ENCODE measurements around the gene NRXN3. TPM values are rescaled to one million over a fixed set of nuclear protein-coding genes. Genes with fewer than 3 reads are reported as not detected.

The NRXN3 gene
- total and polyA plus RNA-seq, 11 donors: 0.19 to 2.2 (median 1.1) TPM

DNA sequence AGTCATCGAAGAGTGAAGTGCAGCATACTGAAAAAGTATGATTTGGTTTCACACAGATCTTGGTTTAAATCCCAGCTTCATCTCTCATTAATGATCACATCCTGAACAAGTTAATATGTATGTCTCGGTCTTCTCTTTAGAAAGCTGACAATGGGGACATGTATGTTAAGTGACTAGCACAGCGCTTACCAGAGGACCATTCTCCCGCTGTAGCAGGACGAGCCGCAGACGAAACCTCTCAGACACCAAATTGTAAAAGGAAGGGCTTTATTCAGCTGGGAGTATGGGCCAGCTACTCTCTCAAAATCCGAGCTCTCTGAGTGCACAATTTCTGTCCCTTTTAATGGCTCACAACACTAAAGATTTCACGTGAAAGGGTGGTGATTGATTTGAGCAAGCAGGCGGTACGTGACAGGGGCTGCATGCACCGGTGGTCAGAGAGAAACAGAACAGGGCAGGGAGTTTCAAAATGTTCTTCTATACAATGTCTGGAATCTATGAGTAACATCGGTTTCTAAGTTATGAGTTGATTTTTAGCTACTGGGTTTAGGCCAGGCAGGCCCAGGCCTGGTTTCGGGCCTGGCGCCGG is 1358.7 kb downstream of the NRXN3 start:
- WGBS, 4 donors: 74 to 84% (median 76%) methylated on average over 16 of the region's 16 CpGs
- no peak overlapping the region for H3K27ac ChIP-seq

DNA sequence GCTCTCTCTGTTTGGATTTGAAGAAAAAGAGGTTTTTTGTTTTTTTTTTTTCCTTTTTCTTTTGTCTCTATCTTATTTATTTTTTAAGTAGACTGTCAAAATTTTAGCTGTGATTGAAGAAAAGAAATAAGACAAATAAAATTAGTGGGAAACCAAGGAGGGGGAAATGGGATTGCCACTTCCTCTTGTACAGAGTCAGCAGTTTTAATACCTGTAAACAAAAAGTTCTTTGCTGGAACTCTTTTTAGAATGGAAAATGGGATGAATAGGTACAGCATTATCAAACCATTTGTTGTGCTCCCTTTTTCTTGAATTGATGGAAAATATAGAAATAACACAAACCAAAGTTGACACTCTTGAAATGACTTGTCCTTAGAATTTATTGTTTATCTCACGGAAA is 1360.4 kb downstream of the NRXN3 start:
- no peak for ATAC-seq
- no peaks in the 10 kb centered on the region for H3K4me1 ChIP-seq
- H3K36me3 ChIP-seq: no peaks in the 10 kb centered on the region
- TF ChIP-seq, protein P1, sequence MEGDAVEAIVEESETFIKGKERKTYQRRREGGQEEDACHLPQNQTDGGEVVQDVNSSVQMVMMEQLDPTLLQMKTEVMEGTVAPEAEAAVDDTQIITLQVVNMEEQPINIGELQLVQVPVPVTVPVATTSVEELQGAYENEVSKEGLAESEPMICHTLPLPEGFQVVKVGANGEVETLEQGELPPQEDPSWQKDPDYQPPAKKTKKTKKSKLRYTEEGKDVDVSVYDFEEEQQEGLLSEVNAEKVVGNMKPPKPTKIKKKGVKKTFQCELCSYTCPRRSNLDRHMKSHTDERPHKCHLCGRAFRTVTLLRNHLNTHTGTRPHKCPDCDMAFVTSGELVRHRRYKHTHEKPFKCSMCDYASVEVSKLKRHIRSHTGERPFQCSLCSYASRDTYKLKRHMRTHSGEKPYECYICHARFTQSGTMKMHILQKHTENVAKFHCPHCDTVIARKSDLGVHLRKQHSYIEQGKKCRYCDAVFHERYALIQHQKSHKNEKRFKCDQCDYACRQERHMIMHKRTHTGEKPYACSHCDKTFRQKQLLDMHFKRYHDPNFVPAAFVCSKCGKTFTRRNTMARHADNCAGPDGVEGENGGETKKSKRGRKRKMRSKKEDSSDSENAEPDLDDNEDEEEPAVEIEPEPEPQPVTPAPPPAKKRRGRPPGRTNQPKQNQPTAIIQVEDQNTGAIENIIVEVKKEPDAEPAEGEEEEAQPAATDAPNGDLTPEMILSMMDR (IDR thresholded peaks at IDR 0.05): no peak
- TF ChIP-seq POLR2A (IDR thresholded peaks at IDR 0.05): no peak
- no peak overlapping the region for H3K27ac ChIP-seq
- no peak for DNase-seq
- WGBS, 4 donors: 88 to 97% (median 94%) methylated on average over 1 of the region's 1 CpG
- H3K27me3 ChIP-seq: no peaks in the 10 kb centered on the region
- H3K9me3 ChIP-seq: no peaks in the 10 kb centered on the region
- no peak overlapping the region for H3K4me3 ChIP-seq
- intact Hi-C loops (cut with DNase I): no loop called here

More for the DNA sequence above, 1358.7 kb downstream of the NRXN3 start:
- intact Hi-C loops (cut with DNase I): no loop called here
- H3K36me3 ChIP-seq: no peaks in the 10 kb centered on the region
- TF ChIP-seq POLR2A (IDR thresholded peaks at IDR 0.05): no peak
- DNase-seq (no peak), ATAC-seq (no peak)
- H3K4me1 ChIP-seq: no peaks in the 10 kb centered on the region
- H3K4me3 ChIP-seq: no peak overlapping the region
- no peaks in the 10 kb centered on the region for H3K27me3 ChIP-seq
- H3K9me3 ChIP-seq: no peaks in the 10 kb centered on the region

DNA sequence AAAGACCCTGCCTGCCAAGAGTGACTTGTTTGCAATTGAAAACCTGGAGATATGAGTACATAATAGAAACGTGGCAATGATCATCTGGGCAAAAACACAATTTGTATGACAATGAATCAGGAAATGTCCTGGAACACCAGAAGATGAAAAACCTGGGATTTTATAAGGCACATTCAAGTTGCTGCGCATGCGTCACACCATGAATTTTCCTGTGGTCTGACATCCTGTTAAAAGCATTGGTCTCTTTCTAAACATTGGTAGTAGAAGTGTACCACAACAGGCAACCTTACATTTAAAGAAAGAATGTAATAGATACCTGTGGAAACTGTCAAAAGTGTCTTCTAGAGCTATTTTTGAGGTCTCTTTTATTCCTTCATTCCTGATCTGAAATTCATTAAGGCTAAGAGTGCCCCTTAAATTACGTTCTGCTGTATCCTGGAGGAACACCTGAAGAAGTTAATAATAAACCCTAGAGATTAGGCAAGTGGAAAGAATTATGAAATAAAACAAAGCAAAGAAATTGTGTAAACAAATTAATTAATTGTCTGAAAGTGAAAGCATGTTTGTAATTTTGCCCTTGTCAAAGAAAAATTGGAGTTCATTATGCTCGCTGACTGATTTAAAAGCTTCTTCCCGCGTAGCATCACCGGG is 1364.7 kb downstream of the NRXN3 start:
- Histone ChIP-seq H3K36me3 (no peaks in the 10 kb centered on the region), H3K27ac (no peak overlapping the region), H3K4me3 (no peak overlapping the region), H3K9me3 (no peaks in the 10 kb centered on the region), H3K4me1 (no peaks in the 10 kb centered on the region), H3K27me3 (no peaks in the 10 kb centered on the region)
- WGBS, 4 donors: 56 to 61% (median 60%) methylated on average over 8 of the region's 8 CpGs
- no peak for DNase-seq
- intact Hi-C loops (cut with DNase I): loop anchor here in 1 of 10 donors (5.0 kb wide), 1 partner anchor 252 kb away; no protein-coding TSS in a partner anchor
- no peak for ATAC-seq
- TF ChIP-seq, protein P1 (IDR thresholded peaks at IDR 0.05): no peak
- TF ChIP-seq POLR2A (IDR thresholded peaks at IDR 0.05): no peak

DNA sequence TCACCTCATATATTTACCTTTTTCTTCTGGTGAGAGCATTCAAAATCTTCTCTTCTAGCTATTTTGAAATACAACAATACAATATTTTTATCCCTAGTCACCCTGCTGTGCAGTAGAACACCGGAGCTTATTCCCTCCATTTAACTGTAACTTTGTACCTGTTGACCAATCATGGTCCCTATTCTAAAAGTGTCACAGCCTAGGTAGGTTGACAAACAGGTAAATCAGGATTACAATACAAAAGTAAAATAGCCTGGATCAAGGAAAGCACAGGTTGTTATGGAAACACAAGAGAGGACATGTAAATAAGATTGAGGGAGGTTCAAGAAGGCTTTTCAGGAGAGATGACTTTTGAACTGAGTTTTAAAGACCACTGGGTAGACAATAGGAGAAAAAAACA is 1370.2 kb downstream of the NRXN3 start:
- Histone ChIP-seq H3K27me3 (no peaks in the 10 kb centered on the region), H3K9me3 (no peaks in the 10 kb centered on the region), H3K27ac (no peak overlapping the region), H3K36me3 (no peaks in the 10 kb centered on the region), H3K4me3 (no peak overlapping the region), H3K4me1 (peaks cover 0 to 13% (median 0%) of the 10 kb centered on the region in 12 donors)
- DNase-seq: no peak
- intact Hi-C loops (cut with DNase I): no loop called here
- no peak for TF ChIP-seq POLR2A (IDR thresholded peaks at IDR 0.05)
- TF ChIP-seq, protein P1 (IDR thresholded peaks at IDR 0.05): no peak
- WGBS, 4 donors: 86 to 96% (median 93%) methylated on average over 1 of the region's 1 CpG
- no peak for ATAC-seq

All from heart left ventricle (tissue), 16 donors.